Measurements from ENCODE around the gene IL17C. TPM values are rescaled to one million over a fixed set of nuclear protein-coding genes. Genes with fewer than 3 reads are reported as not detected.
A peak's percentile ranks its signal among the peaks of the same experiment; 100 is the strongest.

The IL17C gene
- total RNA-seq, 1 experiment from 2014 or later: 0.28 TPM

DNA sequence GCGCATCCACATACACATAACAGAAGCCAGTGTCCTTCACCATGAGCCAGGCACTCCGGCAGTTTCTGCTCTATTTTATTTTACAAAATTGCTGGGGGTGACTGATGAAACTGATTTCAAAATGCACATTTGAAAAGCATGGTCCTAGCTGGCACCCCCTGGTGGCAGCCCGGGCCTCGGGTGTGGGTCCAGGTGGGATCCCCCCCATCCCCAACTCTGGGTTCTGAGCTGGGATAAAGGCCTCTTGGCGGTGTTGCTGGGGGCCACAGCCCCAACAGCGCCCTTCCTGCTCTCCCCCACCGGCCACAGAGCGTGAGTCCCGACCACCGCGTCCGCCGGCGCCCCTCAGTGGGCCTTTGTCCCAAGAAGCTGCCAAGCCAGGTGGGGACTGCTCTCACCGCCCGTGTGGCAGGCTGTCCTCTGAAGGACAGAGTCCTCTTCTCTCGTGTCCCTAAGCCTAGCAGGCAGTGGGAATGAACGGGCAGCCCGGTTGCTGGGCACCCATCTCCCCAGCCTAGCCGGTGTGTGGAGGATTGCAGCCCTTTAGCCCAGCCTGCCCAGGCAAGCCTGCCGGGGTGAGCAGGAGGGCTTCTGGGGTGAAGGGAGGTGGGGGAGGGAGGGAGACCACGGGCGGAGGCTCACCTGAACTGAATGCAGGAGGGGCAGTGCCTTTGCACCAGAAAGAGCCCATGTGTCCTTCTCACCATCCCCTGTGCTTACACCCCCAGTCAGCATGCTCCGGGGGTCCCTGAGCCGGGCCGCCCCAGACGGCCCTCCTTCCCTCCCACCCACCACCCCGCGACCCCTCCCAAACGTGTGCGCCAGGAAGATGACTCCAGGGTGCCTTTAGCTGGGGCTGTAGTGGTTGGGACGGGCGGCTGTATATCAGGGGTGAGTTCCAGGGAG lies 47.0 kb downstream of the IL17C start:
- no peaks in the 10 kb centered on the region for H3K27me3 ChIP-seq (replicated peaks; ENCODE audit: insufficient read depth, low read depth, low read length, poor library complexity)
- peaks cover 6% of the 10 kb centered on the region for H3K4me1 ChIP-seq (ENCODE audit: insufficient read depth, low read length, poor library complexity, severe bottlenecking)
- no peaks in the 10 kb centered on the region for H3K36me3 ChIP-seq (ENCODE audit: insufficient read depth, low read length, poor library complexity, severe bottlenecking)
- ChIA-PET POLR2A (ENCODE audit: low non-redundant PET) (no interaction called here), CTCF (interaction anchor here (0.5 kb wide), 1 partner anchor 13 kb away, joined by 11 read pairs; no protein-coding TSS in a partner anchor)
- no peak overlapping the region for H3K27ac ChIP-seq (ENCODE audit: low read depth, low read length, poor library complexity, severe bottlenecking)
- DNase-seq (ENCODE audit: low spot score): peak; percentile 52
- peak overlapping the region; percentile 53 for H3K4me3 ChIP-seq (ENCODE audit: low read depth, low read length, poor library complexity, severe bottlenecking)
- H3K9me3 ChIP-seq (ENCODE audit: low read depth, low read length, poor library complexity, severe bottlenecking): no peaks in the 10 kb centered on the region
- no TSS peak for BruUV-seq (replicated peaks)
- intact Hi-C loops (cut with micrococcal nuclease; ENCODE audit: unreplicated experiment): no loop called here
- TF ChIP-seq EZH2 (IDR thresholded peaks at IDR 0.05; ENCODE audit: borderline replicate concordance, low read depth, low read length, poor library complexity, severe bottlenecking): no peak
- TF ChIP-seq, protein P1, sequence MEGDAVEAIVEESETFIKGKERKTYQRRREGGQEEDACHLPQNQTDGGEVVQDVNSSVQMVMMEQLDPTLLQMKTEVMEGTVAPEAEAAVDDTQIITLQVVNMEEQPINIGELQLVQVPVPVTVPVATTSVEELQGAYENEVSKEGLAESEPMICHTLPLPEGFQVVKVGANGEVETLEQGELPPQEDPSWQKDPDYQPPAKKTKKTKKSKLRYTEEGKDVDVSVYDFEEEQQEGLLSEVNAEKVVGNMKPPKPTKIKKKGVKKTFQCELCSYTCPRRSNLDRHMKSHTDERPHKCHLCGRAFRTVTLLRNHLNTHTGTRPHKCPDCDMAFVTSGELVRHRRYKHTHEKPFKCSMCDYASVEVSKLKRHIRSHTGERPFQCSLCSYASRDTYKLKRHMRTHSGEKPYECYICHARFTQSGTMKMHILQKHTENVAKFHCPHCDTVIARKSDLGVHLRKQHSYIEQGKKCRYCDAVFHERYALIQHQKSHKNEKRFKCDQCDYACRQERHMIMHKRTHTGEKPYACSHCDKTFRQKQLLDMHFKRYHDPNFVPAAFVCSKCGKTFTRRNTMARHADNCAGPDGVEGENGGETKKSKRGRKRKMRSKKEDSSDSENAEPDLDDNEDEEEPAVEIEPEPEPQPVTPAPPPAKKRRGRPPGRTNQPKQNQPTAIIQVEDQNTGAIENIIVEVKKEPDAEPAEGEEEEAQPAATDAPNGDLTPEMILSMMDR (conservative IDR thresholded peaks at IDR 0.05; ENCODE audit: low read depth, low read length): peak; percentile 65

DNA sequence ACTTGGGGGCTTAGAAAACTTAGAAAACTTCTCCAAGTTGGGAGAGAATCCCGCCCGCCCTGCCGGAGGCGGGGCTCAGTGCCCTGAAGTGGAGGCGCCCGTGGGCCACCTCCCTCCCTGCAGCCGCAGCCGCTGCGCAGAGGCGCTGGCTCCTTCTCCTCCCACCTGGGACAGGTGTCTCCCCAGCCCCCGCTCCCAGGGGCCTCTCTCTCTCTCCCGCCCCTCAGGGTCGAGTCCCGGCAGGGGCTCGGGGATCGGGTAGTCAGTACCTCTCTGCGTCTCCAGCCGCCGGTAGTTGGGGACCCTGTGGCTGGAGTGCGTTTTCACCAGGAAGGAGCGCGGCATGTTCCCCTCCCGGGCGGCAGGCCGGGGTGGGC lies 47.7 kb downstream of the IL17C start:
- CTCF ChIA-PET: no interaction called here

GRCh38 chr16:88686439-88687253 lies 48.3 kb downstream of the IL17C start, which contains the start of gene SNAI3:
Gene SNAI3 (minus strand): TSS chr16:88686507. CDS start chr16:88686406, 101 bp downstream.
- Histone ChIP-seq H3K4me3 (ENCODE audit: low read depth, low read length, poor library complexity, severe bottlenecking) (peak within 1 kb of the TSS; percentile 53), H3K27me3 (replicated peaks; ENCODE audit: insufficient read depth, low read depth, low read length, poor library complexity) (no peaks in the 10 kb centered on the region), H3K4me1 (ENCODE audit: insufficient read depth, low read length, poor library complexity, severe bottlenecking) (peaks cover 6% of the 10 kb centered on the region), H3K27ac (ENCODE audit: low read depth, low read length, poor library complexity, severe bottlenecking) (no peak within 1 kb of the TSS), H3K36me3 (ENCODE audit: insufficient read depth, low read length, poor library complexity, severe bottlenecking) (no peaks in the 10 kb centered on the region), H3K9me3 (ENCODE audit: low read depth, low read length, poor library complexity, severe bottlenecking) (no peaks in the 10 kb centered on the region)
- TF ChIP-seq EZH2 (IDR thresholded peaks at IDR 0.05; ENCODE audit: borderline replicate concordance, low read depth, low read length, poor library complexity, severe bottlenecking): no peak
- TF ChIP-seq, protein P1 (conservative IDR thresholded peaks at IDR 0.05; ENCODE audit: low read depth, low read length): no peak
- BruUV-seq (replicated peaks): no TSS peak
- peak; percentile 64 for DNase-seq (ENCODE audit: low spot score)
- POLR2A ChIA-PET (ENCODE audit: low non-redundant PET): no interaction called here
- CTCF ChIA-PET: no interaction called here
- intact Hi-C loops (cut with micrococcal nuclease; ENCODE audit: unreplicated experiment): no loop called here

More for the DNA sequence above, 47.7 kb downstream of the IL17C start:
- Histone ChIP-seq H3K4me1 (ENCODE audit: insufficient read depth, low read length, poor library complexity, severe bottlenecking) (peaks cover 6% of the 10 kb centered on the region), H3K9me3 (ENCODE audit: low read depth, low read length, poor library complexity, severe bottlenecking) (no peaks in the 10 kb centered on the region), H3K36me3 (ENCODE audit: insufficient read depth, low read length, poor library complexity, severe bottlenecking) (no peaks in the 10 kb centered on the region), H3K4me3 (ENCODE audit: low read depth, low read length, poor library complexity, severe bottlenecking) (peak overlapping the region; percentile 53), H3K27ac (ENCODE audit: low read depth, low read length, poor library complexity, severe bottlenecking) (no peak overlapping the region), H3K27me3 (replicated peaks; ENCODE audit: insufficient read depth, low read depth, low read length, poor library complexity) (no peaks in the 10 kb centered on the region)
- intact Hi-C loops (cut with micrococcal nuclease; ENCODE audit: unreplicated experiment): no loop called here
- no peak for DNase-seq (ENCODE audit: low spot score)
- TF ChIP-seq, protein P1 (conservative IDR thresholded peaks at IDR 0.05; ENCODE audit: low read depth, low read length): no peak
- TF ChIP-seq EZH2 (IDR thresholded peaks at IDR 0.05; ENCODE audit: borderline replicate concordance, low read depth, low read length, poor library complexity, severe bottlenecking): no peak
- BruUV-seq (replicated peaks): no TSS peak
- POLR2A ChIA-PET (ENCODE audit: low non-redundant PET): no interaction called here

All from A673 (cell line).